ENCODE results near the gene NSUN3.
A peak's percentile ranks its signal among the peaks of the same experiment; 100 is the strongest.
"Not testable (repeated sequence)": the region's sequence is repeated elsewhere in the genome, so short reads cannot be mapped to it uniquely, and the experiment has no call there.

NSUN3 gene

DNA sequence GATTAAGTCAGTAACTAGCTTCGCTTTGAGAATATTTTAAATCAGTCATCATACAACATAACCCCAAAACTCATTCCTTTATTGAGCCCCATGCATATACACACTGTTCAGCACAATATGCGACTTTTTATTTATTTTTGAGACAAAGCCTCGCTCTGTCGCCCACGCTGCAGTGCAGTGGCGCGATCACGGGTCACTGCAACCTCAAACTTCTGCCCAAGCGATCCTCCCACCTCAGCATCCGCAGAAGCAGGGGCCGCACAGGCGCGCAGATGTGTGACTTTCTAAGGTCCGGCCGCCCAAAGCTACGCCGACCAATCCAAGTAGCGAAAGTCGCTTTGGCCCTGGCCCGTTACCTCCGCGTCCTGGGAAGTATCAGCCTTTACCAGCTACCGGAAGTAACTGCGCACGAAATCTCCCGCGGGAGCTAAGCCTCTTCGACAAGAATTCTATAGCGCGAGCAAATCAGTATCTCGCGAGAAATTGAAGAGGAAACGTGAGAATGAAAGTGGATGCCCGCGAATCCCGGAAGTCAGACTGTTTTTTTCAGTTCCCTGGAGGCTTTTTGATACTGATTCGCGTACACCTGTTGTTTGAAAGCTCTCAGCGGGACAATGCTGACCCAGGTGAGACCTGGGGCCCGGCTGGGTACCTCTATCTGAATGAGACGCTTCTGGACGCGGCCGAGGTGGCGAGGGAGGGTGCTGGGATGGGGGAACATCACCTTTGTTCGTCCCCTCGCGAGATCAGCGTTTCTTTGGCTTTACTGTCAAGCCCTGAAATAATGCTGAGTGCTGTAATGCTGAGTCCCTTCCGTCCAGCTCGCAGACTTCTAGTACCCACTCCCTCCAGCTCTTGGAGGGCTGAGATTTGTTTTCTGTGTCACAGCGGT, at the start of gene NSUN3, which contains the start of gene DHFR2:
NSUN3 (plus strand) TSS at position 549 of the 892 bp plus-strand sequence; CDS start at position 615, 66 bp downstream.
DHFR2 (minus strand) TSS at position 404 of the 892 bp plus-strand sequence. CDS start 1,405 bp downstream, outside the sequence.
- peak; percentile 87 for DNase-seq

DNA sequence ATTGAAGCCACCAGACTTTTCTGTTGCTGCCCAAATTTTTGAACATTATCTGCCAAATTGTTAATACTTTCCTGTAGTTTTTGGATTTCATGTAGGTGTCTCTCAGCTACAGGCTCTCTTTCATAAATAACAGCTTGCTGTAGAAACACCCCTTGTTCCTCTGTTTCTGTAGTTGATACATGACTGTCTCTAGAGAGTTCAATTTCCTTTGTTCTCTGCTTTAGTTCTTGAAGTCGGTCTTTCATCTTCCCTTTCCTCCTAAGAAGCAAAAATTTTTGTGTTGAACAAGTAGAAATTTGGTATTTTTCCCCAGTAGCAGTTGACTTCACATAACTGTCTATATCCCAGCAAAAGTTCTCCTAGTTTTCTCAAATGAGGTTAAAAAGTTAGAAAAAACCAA, 47.8 kb upstream of the NSUN3 start:
- DNase-seq, result no peak

DNA sequence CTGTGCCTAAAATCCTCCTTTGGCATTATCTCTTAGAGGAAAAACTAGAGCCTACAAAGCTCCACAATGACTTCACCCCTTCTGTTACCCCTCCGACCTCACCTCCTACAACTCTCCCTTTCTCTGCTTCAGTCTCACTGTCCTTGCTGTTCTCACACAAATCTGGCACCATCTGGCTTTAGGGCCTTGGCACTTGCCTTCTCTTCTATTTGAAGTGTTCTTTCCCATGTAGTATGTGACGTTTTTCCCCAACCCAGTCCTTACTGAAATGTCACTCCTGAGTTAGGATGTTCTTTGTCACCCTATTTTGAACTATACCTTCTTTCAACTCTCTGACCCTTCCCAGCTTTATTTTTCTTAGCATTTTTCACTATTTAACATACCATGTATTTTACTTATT, 43.2 kb upstream of the NSUN3 start:
- no peak for DNase-seq

DNA sequence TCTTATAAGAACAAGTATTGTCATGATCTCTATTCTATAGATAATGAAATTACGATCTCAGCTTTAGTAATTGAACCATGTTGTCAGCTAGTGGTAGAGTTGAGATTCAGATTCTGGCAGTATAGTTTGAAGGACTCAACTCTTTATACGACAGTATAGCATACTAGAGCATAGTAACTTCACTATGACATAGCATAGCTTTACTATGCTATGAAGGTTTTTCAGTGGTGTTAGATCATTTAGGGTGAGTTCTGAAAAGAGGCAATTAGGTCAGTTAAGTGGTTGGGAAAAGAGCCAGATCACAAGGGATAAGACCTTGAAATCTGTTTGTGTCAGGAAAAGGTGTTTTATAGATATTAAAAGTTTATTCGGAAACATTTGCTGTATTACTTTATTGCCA, 42.6 kb upstream of the NSUN3 start:
- no peak for DNase-seq

DNA sequence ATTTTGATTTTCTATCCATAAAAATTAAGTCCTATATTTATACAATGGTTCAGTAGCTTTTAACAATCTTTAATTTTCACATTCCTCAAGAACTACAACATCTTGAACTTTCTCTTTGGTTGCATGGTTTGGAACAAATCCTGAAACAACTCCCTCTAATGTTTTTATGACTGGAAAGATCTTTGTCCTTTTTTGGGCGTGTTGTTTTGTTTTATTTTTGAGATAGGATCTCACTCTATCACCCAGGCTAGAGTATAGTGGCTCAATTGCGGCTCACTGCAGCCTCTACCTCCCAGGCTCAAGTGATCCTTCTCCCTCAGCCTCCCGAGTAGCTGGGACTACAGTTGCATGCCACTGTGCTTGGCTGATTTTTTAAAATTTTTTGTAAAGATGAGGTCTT, 38.5 kb upstream of the NSUN3 start:
- DNase-seq, result no peak

DNA sequence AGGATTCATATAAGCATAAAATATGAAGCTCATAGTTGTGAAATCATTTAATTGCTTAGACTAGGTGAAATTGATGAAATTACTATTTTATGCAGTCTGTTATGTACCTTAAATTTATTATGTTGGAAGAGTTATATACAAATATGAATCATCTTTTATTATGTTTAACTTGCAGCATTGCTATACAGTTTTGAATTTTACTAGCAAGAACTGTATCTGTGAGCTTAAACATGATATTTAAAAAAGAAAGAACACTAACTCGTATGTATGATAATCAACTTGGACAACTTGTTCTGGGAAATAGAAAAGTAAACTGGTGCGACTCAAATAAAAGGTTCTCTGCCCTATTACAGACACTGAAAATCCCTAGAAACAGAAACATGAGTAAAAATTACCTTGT, 36.2 kb upstream of the NSUN3 start:
- no peak for DNase-seq

DNA sequence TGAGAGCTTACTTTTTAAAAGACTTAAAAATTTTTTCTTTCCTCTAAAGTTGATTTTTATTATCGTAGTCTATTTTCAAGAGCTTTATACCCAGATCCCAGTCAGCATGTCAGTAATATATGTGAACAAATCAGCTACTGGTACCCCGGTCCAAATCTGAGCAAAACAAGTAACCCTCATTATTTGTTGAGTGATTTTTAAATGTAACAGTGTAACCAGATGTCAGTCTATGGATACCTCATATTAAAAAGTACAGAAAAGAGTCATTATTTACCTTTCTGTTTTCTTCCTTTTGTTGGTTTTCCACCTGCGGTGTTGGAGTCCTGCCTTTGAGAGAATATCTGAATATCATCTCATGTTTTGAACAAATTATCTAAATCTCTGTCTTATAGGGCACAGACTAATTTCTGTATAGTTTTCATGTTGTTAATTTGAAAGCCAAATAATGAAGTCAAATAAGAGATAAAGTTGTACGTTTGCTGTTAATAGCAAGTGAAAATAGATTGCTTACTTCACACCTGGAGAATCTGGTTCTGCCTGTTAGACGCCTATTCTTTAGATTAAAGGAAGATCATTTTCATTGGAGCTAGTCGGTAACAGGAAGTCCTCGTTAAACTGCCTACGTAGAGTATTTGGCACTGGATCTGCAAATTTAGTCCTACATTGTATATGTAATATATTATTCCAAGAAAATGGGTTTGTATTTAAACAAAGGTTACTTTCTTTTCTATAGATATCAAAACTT, 34.6 kb upstream of the NSUN3 start, which contains the start of gene STX19:
STX19 (minus strand) TSS at position 505 of the 745 bp plus-strand sequence. CDS start 13,328 bp downstream, outside the sequence.
- no peak for DNase-seq

DNA sequence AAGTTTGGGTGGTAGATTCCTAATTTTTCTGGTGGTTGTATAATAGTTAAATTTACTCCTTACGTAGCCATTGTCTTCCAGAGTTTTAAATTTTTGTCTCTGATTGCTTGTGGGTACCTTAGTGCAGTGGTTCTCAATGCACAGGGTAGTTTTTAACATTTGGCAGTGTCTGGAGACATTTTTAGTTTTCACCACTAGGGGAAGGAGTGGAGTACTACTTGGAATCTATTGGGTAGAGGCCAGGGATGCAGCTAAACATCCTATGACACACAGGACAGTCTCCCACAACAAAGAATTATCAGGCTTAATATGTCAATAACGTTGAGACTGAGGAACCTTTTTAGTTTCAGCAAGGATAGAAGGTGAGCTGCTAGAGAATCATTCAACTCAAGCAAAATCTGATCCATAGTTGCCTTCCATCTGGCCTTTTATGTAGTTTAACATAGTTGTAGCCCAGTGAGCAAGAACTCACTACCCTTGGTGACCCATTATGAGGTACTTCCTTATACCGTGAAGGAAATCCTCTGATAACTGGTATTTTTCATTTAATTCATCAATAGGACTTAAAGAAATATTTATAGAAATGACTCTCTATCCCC, 25.9 kb upstream of the NSUN3 start:
- no peak for DNase-seq

DNA sequence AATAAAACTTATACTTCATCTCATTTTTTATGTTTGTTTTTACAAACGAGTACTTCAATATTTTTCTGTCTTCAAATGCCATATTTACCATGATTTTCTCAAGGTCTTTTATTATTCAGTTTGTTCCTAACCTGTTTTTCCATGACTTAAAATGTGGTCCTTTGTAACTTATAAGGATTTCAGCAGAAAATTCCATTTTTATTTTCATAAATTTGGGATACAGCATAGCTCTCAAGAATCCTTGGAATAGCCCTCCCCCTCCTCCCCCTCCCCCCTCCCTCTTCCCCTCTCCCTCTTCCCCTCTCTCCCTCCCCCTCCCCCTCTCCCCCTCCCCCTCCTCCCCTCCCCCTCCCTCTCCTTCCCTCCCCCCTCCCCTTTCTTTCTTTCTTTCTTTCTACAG, 19.6 kb upstream of the NSUN3 start:
- no peak for DNase-seq

DNA sequence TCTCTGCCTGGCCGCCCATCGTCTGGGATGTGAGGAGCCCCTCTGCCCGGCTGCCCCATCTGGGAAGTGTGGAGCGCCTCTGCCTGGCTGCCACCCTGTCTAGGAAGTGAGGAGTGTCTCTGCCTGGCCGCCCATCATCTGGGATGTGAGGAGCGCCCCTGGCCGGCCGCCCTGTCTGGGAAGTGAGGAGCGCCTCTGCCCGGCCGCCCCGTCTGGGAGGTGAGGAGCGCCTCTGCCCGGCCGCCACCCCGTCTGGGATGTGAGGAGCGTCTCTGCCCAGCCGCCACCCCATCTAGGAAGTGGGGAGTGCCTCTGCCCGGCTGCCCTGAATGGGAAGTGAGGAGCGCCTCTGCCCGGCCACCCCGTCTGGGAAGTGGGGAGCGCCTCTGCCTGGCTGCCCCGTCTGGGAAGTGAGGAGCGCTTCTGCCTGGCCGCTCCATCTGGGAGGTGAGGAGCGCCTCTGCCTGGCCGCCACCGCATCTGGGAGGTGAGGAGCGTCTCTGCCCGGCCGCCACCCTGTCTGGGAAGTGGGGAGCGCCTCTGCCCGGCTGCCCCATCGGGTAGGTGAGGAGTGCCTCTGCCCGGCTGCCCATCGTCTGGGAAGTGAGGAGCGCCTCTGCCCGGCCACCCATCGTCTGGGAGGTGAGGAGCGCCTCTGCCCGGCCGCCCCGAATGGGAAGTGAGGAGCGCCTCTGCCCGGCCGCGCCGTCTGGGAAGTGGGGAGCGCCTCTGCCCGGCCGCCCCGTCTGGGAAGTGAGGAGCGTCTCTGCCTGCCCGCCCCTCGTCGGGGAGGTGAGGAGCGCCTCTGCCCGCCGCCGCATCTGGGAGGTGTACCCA, 18.5 kb upstream of the NSUN3 start:
- not testable (repeated sequence) for DNase-seq

DNA sequence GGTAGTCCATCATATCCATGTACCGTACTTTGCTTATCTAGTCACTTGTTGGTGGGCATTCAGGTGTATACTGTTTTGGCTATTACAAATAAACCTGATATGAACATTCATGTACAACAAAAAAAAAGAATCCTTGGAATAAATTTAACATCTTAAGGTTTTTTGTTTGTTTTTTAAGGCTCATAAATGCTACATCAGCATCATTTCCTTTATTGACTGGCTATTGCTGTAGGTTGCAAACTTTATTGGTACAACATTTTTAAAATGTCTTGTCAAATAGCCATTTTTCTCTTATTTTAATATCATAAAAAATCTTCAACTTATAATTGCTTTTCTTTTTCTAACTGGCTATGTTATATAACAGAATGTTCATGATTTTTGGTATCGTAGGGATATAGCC, 16.3 kb upstream of the NSUN3 start:
- DNase-seq, result no peak

DNA sequence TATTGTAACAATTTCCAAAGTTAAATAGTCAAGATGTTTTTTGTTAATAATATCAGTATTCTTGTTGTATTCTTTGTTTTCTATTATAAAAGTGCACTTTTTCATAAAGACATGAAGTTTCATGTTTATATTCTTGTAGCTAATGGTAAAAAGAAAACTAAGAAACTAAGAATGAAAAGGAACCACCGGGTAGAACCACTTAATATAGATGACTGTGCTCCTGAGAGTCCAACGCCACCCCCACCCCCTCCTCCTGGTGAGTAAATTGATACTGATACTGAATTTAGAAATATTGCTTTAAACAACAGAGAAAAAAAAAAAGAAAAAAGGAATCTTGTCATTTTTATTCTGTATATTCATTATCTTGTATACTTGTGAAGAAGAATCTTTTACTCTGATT, 13.6 kb upstream of the NSUN3 start:
- DNase-seq, result no peak

DNA sequence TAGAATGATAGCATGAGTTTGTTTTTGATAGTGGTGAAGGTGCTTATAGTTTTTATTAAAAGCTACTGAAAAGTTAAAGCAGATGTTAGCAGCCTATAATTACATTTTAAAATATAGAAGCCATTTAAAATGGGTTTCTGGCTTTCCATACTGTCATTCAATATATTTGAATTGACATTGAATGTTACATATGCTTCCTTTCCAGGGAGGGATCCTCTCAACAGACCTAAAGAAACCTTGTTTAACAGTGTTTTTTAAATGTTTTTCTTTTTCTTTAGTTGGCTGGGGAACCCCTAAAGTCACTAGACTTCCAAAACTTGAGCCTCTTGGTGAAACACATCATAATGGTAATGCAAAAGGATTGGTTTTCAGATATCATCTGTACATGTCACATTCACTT, 12.3 kb upstream of the NSUN3 start:
- no peak for DNase-seq

DNA sequence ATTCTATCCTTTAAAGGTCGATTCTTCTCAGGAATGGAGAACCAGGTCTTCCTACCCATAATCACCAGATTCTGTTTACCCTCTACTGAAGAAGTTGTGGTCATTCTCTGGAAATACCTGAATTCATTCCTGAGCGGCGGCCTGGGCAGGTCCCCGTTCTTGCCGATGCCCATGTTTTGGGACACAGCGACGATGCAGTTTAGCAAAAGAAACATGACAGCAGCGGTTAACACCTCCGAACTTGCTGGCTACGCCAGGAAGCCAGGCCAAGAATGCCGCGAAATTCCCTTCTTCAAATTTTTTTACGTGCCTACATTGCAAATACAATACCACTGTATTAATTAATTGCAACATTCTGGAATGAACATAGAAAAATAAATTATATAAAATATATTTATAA, 1.6 kb upstream of the NSUN3 start:
- no peak for DNase-seq

DNA sequence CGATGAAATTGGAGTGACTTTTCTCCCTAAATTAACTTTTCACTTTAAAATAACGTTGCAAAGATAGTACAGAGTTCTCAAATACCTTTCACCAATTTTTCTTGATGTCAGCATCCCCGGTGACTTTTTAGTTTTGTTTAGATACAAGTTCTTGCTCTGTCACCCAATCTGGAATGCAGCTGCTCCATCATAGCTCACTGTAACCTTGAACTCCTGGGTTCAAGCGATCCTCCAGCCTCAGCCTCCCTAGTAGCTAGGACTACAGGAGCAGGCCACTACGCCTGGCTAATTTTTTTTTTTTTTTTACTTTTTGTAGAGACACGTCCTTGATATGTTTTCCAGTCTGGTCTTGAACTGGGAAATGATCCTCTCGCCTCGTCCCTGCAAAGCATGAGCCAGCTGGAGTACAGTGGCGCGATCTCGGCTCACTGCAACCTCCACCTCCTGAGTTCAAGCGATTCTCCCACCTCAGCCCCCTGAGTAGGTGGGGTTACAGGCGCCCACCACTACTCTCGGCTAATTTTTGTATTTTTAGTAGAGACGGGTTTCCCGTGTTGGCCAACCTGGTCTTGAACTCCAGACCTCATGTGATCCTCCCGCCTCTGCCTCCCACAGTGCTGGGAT, 747 bp downstream of the NSUN3 start:
- no peak for DNase-seq

DNA sequence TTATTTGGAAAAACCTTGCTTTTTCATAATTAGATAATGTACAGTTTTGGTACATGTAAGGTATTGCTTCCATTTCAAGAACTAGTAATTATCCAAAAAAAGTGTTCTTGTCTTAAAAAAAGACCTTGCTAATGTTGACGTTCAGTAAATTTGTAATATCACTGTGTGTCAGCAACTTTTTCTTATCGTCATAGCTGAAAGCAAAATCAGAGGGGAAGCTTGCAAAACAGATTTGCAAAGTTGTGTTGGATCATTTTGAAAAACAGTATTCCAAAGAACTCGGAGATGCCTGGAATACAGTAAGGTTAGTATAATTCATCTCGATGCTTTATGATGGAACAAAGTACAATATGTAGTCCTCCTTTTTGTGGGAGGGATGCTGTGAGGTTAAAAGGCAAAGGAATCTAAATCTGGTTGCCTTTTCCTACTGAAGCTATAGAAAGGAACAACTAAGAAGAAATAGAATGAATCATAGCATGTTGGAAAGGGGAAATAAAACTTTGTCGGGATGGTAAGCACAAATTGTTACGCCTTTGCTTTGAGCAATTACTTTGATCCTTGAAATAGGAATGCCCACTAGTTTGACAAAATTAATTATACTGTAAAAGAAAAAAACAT, 1.5 kb downstream of the NSUN3 start:
- no peak for DNase-seq

DNA sequence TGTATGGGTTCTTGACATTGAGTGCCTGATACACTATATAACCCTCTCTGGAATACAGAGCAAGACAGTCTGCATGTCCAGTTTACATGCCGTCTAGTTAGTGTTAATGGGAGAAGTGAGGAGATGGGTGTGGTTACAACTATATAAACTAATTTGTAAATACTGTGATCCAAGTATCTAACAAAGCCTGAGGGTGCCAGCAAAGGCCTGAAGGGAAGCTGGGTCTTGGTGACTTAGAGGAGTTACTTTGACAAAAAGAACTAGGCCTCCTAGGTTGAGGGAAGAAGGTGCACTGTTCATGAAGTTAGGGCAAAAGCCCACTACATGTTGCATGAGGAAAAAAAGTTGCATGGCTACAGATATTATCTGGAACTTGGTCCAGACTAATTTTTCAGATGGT, 2.3 kb downstream of the NSUN3 start:
- no peak for DNase-seq

DNA sequence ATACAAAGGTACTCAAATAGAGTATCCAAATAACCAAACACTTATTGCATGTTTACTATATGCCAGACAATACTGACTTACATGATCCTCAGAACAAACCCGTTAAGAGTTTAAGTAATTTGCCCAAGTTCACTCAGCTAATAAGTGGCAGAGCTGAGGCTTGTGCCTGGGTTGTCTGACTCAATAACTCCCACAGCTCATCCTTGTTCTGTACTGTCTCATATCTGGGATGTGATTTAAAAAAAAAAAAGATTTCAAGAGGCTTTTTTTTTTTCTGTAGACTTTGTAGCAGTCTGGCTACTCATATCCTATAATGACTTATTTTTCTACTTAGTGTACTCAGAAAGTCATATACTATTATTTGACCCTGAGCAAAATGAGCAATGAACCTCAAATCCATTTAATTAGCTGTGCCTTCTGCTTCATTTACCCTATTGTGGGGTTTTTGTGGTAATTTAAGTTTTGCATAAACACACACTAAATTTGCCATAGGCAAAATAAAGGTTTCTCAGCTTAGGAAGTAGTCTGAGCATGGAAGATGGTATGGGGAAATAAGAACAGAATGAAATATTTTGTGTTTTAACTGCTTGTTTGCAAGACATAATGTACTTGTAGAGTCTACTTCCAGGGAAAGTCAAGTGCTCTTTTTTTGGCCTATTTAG, 3.1 kb downstream of the NSUN3 start:
- no peak for DNase-seq

DNA sequence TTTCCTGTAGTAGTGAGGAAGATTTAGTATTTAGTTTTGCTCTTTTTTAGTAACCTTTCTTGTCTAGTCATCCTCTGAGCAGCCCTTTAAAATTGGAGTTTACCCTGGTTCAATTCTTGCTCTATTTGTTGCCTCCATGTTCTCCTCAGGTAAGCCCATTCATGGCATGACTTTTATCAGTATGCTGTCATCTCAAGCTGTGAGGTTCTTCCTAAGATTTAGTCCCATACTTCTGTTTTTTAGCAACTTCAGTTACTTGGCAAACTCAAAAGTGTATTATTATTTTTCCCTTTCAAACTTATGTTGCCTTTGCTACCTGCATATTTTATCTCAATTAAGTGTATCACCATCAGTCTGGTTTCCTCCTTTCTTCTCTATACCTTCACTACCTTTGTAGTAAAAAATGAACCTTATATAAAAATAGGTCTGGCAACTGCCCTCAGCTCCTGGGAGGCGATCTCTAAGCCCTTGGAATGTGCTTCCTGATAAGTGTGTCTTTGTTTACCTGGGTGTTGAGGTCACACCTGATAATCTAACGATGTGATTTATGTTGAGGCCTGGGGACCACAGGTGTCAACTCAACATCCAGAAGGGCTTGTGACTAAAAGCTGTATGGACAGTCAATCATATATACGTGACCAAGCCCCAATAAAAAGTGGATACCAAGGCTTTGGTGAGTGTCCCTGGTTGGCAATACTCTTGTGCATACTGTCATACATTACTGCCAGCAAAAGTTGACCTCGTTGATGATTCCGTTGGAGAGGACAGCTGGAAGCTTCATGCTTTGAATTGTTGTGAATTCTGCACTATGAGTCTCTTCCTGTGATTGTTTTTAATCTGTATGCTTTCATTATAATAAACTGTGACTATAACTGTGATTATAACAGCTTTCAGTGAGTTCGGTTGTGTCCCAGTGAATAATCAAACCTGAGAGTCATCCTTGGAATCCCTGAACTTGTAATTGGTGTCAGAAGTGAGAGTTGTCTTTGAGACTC, 3.9 kb downstream of the NSUN3 start:
- no peak for DNase-seq

Measured in NCI-H187 treated with DMSO at 0.1 percent for 48 hours (cell line).